K562 (cell line): ENCODE results near the gene FKBP2. TPM values are rescaled to one million over a fixed set of nuclear protein-coding genes. Genes with fewer than 3 reads are reported as not detected.
A peak's percentile ranks its signal among the peaks of the same experiment; 100 is the strongest.

Experiments used
- ATF1 ChIP-seq, 2 experiments: fragments of 450-650 bp in 1 of 2; IDR thresholded peaks; 2 replicates each; pipeline ENCODE4 v1.6.1; 2016; ENCODE audit warnings: missing compliant biosample characterization in 1 of 2, missing genetic modification characterization in 1 of 2
- CAMTA2 ChIP-seq: fragments of 250-450 bp; sonication (Bioruptor Pico); conservative IDR thresholded peaks from 2 replicates; pipeline ENCODE4 v1.5.1; 2022
- CUX1 ChIP-seq: fragments of 200-800 bp; sonication (Bioruptor generic); IDR thresholded peaks from 2 replicates; pipeline ENCODE4 v1.6.1; 2016; ENCODE audit warnings: missing genetic modification characterization, missing compliant biosample characterization
- GTF3C2 ChIP-seq: IDR thresholded peaks from 3 replicates; pipeline ENCODE4 v1.6.1; 2011; ENCODE audit warnings: borderline replicate concordance, mild to moderate bottlenecking, moderate library complexity; ENCODE audit not compliant: insufficient read length; ENCODE audit errors: extremely low read depth
- MLLT1 ChIP-seq, 2 experiments: fragments of 450-650 bp; IDR thresholded peaks; 2 replicates each; pipeline ENCODE4 v1.6.1; 2016
- MYNN ChIP-seq, 2 experiments: sonication (generic); formaldehyde crosslinking in 1 of 2; IDR thresholded peaks; 2 replicates each; pipeline versions ENCODE4 v1.5.0 to v1.6.1; 2016 to 2020; ENCODE audit warnings: antibody characterized with exemption in 1 of 2, missing genetic modification reagents in 1 of 2
- ZBTB33 ChIP-seq: sonication (generic); formaldehyde crosslinking; IDR thresholded peaks from 2 replicates; pipeline ENCODE4 v1.8.1; 2023; ENCODE audit warnings: mild to moderate bottlenecking, missing genetic modification reagents
- ZMIZ1 ChIP-seq, 2 experiments: fragments of 150-350 bp in 1 of 2; IDR thresholded peaks; 2 replicates each; pipeline ENCODE4 v1.6.1; 2012 to 2016; ENCODE audit warnings: low read depth in 2 of 2, low read length in 2 of 2, mild to moderate bottlenecking in 1 of 2, moderate library complexity in 1 of 2
- ZNF347 ChIP-seq: fragments of 450-650 bp; formaldehyde crosslinking; IDR thresholded peaks from 2 replicates; pipeline ENCODE4 v1.4.0; 2020; ENCODE audit warnings: low read depth, mild to moderate bottlenecking, moderate library complexity
- ZNF41 ChIP-seq: fragments of 250-450 bp; sonication (Bioruptor Pico); conservative IDR thresholded peaks from 2 replicates; pipeline ENCODE4 v1.4.0; 2020; ENCODE audit warnings: mild to moderate bottlenecking
- polyA plus RNA-seq, 8 experiments: library from polyadenylated mRNA; depleted of rRNA in 4 of 8; stranded (reverse) in 5 of 8; unstranded in 3 of 8; fragments of >200 nt; fragmentation: Nextera tagmentation in 2 of 8; fragmentation: Illumina TruSeq in 1 of 8; extraction: Ambion mirVana in 2 of 8; extraction: Trizol in 1 of 8; gene quantifications; 2 replicates each; pipeline versions ENCODE4 v1.2.1 to v1.2.3, GENCODE V29; 2011 to 2014; ENCODE audit warnings: inconsistent platforms in 1 of 8, missing spikeins in 1 of 8
- total RNA-seq, 7 experiments: library from RNA; depleted of rRNA in 6 of 7; stranded (reverse); fragments of >200 nt in 6 of 7; fragmentation: Illumina TruSeq in 2 of 7; extraction: Trizol in 2 of 7; gene quantifications; 2 replicates each; pipeline versions ENCODE4 v1.2.1 to v1.2.3, GENCODE V29; 2011 to 2021; ENCODE audit warnings: low replicate concordance in 1 of 7

The FKBP2 gene
- total and polyA plus RNA-seq, 9 of the 15 experiments (the other 6 are each of a cell fraction or from before 2014, with no cell fraction given), result 3.5 to 151 (median 58.1) TPM

GRCh38 chr11:64204464-64204989 is 36.4 kb upstream of the FKBP2 start (continued):
- peak in 1 of 2 experiments; percentile 46; a peak in 1 of 4 replicates for TF ChIP-seq ZMIZ1 (IDR thresholded peaks at IDR 0.05; ENCODE audit: low read depth in 2 of 2, low read length in 2 of 2)
- no peak for TF ChIP-seq CUX1 (CRISPR knock-in tag)
- peak; percentile 72; the same call in 1 of the 2 replicates for TF ChIP-seq MYNN (IDR thresholded peaks at IDR 0.05)
- TF ChIP-seq MYNN (CRISPR knock-in tag; IDR thresholded peaks at IDR 0.05), result no peak
- no peak for TF ChIP-seq CAMTA2 (CRISPR knock-in tag)
- no peak for TF ChIP-seq ZNF347 (CRISPR knock-in tag)
- TF ChIP-seq ATF1 (CRISPR knock-in tag; IDR thresholded peaks at IDR 0.05), result no peak
- TF ChIP-seq ATF1 (tag; IDR thresholded peaks at IDR 0.05), result peak; percentile 47
- TF ChIP-seq MLLT1 (IDR thresholded peaks at IDR 0.05), result 0 out of 4 replicates have a peak, but pooled peaks of 1 of the 2 experiments have one; percentile 34
- TF ChIP-seq ZBTB33 (CRISPR knock-in tag), result peak; percentile 69; the same call in 1 of the 2 replicates
- TF ChIP-seq GTF3C2, result no peak
- no peak for TF ChIP-seq ZNF41 (CRISPR knock-in tag)
